Central memory CD4-positive, alpha-beta T cell (primary cell): Measurements from ENCODE around the gene GRM4.

ENCODE experiments used
- DNase-seq: peaks from one replicate; pipeline ENCODE4 v3.0.0; 2022

GRM4 gene

GRCh38 chr6:34041385-34041784 is 104.5 kb downstream of the GRM4 start:
- DNase-seq = no peak

- no peak for DNase-seq
Measured at GRCh38 chr6:34039943-34040342, 105.9 kb downstream of the GRM4 start.

GRCh38 chr6:34037151-34037550 is 108.7 kb downstream of the GRM4 start:
- DNase-seq = no peak

GRCh38 chr6:34036357-34037069 is 109.4 kb downstream of the GRM4 start:
- DNase-seq = no peak

- no peak for DNase-seq
Measured at GRCh38 chr6:34035704-34036356, 110.1 kb downstream of the GRM4 start.

- DNase-seq = no peak
Measured at GRCh38 chr6:34035161-34035560, 110.7 kb downstream of the GRM4 start.

- DNase-seq = no peak
Measured at GRCh38 chr6:34032856-34033255, 113.0 kb downstream of the GRM4 start.

- DNase-seq = no peak
Measured at GRCh38 chr6:34031625-34032383, 114.1 kb downstream of the GRM4 start.

GRCh38 chr6:34030831-34031624 is 114.9 kb downstream of the GRM4 start:
- no peak for DNase-seq

GRCh38 chr6:34029489-34030280 is 116.2 kb downstream of the GRM4 start:
- DNase-seq = no peak

GRCh38 chr6:34028691-34029360 is 117.1 kb downstream of the GRM4 start:
- no peak for DNase-seq

- DNase-seq = no peak
Measured at GRCh38 chr6:34027939-34028441, 117.9 kb downstream of the GRM4 start.

GRCh38 chr6:34027445-34027936 is 118.4 kb downstream of the GRM4 start:
- DNase-seq = peak; percentile 52

GRCh38 chr6:34025861-34026260 is 120.0 kb downstream of the GRM4 start:
- DNase-seq = no peak

- no peak for DNase-seq
Measured at GRCh38 chr6:34025112-34025807, 120.6 kb downstream of the GRM4 start.

GRCh38 chr6:34022873-34023255 is 123.0 kb downstream of the GRM4 start:
- DNase-seq = no peak

GRCh38 chr6:34022250-34022872 is 123.5 kb downstream of the GRM4 start:
- DNase-seq = no peak

GRCh38 chr6:34021554-34022190 is 124.2 kb downstream of the GRM4 start:
- DNase-seq = no peak

GRCh38 chr6:34020807-34021553 is 124.9 kb downstream of the GRM4 start:
- no peak for DNase-seq
